SK-N-MC (cell line): ENCODE measurements around the gene TAF4.

ENCODE experiments used
- EZH2 ChIP-seq: fragments of 200-600 bp; sonication (generic); IDR thresholded peaks from one replicate; pipeline ENCODE4 v1.6.1; 2017; ENCODE audit warnings: antibody characterized with exemption
- POLR2AphosphoS5 ChIP-seq: IDR thresholded peaks from 2 replicates; pipeline ENCODE4 v1.6.1; 2012; ENCODE audit warnings: mild to moderate bottlenecking, low read depth, low read length, borderline replicate concordance

DNA sequence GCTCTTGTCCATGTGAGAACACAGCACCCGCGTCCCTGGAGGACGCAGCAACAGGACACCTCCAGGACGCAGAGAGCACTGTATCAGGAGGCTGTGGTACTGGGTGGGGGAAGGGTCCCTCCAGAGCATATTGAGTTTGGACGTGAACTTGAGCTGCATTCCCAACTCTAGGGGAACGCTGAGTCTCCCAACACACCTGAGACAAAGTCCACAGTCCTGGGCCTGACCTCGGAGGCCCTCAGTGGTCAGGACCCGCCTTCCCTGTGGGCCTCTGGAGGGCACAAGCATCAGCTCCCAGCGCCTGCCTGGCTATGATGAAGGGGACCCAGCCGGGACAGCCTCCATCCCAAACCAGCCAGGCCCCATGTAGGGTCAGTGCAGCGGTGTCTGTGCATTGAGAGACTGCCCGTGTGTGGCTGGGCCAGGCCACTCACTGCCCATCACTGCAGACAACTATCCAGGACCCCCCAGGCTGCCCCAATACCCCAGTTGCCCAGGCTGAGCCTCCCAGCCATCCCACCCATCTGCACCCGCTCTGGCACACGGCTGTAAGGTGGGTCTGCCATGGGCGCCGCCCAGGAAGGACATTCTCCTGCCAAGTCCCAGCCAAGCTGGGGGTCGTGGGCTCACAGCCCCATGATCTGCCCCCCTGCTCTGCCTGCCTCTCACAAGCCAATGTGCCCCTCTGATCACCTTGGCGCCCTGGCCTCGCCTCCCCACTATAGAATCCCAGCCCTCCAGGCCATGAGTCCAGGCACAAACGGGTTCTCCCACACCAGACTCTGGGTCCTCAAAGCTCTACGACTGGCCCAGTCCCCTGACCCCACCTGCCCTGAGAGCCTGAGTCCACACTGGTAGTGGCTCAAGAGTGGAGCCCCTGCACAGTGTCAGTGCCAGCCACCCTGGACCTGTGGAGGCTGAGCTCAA, 115.7 kb downstream of the TAF4 start:
- no peak for TF ChIP-seq POLR2AphosphoS5
- TF ChIP-seq EZH2, result no peak
